ENCODE results near the gene GLP2R.
"Not testable (repeated sequence)": the region's sequence is repeated elsewhere in the genome, so short reads cannot be mapped to it uniquely, and the experiment has no call there.

The GLP2R gene

DNA sequence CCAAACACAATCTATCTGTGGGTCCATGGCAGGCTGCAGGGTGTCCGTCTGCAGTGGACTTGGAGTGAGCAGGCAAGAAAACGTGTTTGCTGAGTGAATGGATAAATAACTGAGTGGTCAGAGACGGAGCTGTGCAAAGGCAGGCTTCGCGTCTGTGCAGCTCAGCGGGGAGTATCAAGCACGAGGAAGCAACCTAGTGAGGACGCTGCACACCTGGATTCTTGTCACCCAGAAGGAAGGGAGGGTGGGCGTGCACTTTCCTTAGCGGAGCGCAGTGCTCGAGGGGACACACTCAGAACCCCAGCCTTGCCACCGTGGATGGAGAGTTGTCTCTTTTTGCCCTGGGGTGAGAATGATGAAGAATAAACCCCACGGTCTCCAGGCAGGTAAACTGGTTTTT is 80.9 kb downstream of the GLP2R start:
- no peak overlapping the region for H3K4me3 ChIP-seq (ENCODE audit: low read length)
- no peak for TF ChIP-seq ZNF274 (IDR thresholded peaks at IDR 0.05; ENCODE audit: low read depth, low read length)

DNA sequence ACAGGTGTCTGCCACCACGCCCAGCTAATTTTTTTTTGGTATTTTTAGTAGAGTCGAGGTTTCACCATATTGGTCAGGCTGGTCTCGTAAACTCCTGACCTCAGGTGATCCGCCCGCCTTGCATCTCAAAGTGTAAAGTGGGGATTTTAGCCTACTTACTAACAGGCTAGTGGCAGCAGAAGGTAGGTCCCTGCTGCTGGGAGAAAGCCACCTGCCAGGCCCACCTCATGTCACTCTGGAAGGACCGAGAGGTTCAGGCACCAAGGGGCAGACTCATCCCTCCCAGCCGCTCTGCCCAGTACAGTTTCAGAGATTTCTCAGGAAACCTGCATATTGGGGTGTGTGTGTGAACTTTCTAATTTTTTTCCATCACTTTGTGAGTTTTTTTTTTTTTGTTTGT is 81.4 kb downstream of the GLP2R start:
- no peak for TF ChIP-seq ZNF274 (IDR thresholded peaks at IDR 0.05; ENCODE audit: low read depth, low read length)
- no peak overlapping the region for H3K4me3 ChIP-seq (ENCODE audit: low read length)

DNA sequence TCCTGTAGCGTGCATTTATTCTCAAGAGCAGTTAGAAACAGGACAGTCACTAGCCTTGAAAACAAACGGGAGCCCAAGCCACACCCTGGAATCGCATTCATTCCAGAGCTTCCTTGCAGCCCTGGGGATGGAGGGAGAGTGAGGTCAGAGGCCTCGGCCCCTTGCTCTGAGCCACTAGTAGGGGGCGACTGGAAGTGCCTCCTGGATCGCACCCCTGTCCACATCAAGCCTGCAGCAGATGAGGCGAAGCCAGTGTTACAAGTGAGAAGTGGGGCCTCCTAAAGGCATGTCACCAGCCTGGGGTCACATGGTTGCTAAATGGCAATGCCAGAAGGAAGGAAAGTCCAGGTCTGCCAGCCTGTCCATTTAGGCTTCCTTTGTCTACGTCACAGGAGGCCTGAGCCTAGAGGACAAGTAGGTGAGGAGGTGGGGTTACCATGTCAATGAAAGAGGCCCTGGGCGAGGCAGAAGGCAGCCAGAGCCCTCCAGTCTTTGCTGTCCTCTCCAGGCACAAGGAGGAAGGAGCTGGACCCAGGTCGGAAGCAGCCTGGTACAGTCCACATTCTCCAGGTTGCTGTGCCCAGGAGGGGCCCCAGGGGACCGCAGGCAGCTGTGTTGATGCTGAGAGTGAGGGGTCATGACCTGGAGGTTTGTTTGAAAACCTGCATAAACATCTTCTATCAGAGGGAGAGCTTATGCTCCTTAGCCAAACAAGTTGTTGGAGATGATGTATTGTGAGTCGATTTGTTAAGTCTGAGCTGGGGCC is 82.3 kb downstream of the GLP2R start:
- no peak for TF ChIP-seq ZNF274 (IDR thresholded peaks at IDR 0.05; ENCODE audit: low read depth, low read length)
- no peak overlapping the region for H3K4me3 ChIP-seq (ENCODE audit: low read length)

DNA sequence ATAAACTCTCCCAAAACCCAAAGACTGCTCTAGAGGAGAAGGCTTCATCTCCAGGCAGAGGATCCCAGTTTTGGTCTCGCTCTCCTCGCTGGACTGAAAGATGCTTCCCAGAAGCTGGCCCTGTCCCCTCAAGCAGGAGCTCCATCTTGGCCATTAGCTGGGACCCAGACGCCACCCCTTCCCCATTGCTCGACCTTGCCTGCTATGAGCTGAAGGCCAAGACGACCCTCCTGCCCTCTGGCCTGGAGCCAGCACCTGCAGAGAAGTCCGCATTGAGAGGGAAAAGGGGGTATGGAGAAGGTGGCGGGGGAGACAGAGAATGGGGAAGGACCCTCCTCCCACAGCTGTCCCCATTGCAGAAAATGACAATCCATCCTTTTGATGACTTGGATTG is 82.9 kb downstream of the GLP2R start:
- TF ChIP-seq ZNF274 (IDR thresholded peaks at IDR 0.05; ENCODE audit: low read depth, low read length) = no peak
- no peak overlapping the region for H3K4me3 ChIP-seq (ENCODE audit: low read length)

- TF ChIP-seq ZNF274 (IDR thresholded peaks at IDR 0.05; ENCODE audit: low read depth, low read length) = no peak
- no peak overlapping the region for H3K4me3 ChIP-seq (ENCODE audit: low read length)
Observed at GRCh38 chr17:9911089-9911488, 85.4 kb downstream of the GLP2R start.

GRCh38 chr17:9912121-9913099 is 86.7 kb downstream of the GLP2R start:
- no peak for TF ChIP-seq ZNF274 (IDR thresholded peaks at IDR 0.05; ENCODE audit: low read depth, low read length)
- no peak overlapping the region for H3K4me3 ChIP-seq (ENCODE audit: low read length)

- no peak overlapping the region for H3K4me3 ChIP-seq (ENCODE audit: low read length)
- no peak for TF ChIP-seq ZNF274 (IDR thresholded peaks at IDR 0.05; ENCODE audit: low read depth, low read length)
Observed at GRCh38 chr17:9913476-9913875, 87.8 kb downstream of the GLP2R start.

DNA sequence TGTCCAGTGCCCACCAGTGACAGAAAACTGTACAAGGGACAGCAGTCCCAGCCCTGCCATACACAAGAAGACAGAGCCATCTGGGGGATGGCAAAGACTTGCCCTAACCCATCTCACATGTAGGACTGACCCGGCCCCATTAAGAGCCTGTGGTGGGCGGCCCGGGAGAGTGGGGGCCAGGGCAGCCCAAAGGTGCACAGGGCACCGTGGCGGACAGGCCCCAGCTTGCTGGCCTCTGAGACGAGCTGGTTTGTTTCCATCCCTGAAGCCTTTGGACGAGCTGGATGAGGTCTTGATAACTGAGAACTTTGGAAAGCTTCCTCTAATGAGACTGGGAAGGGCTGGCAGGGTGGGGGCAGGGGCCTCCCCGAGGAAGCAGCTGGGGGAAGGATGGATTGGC is 90.4 kb downstream of the GLP2R start:
- TF ChIP-seq ZNF274 (IDR thresholded peaks at IDR 0.05; ENCODE audit: low read depth, low read length) = no peak
- no peak overlapping the region for H3K4me3 ChIP-seq (ENCODE audit: low read length)

DNA sequence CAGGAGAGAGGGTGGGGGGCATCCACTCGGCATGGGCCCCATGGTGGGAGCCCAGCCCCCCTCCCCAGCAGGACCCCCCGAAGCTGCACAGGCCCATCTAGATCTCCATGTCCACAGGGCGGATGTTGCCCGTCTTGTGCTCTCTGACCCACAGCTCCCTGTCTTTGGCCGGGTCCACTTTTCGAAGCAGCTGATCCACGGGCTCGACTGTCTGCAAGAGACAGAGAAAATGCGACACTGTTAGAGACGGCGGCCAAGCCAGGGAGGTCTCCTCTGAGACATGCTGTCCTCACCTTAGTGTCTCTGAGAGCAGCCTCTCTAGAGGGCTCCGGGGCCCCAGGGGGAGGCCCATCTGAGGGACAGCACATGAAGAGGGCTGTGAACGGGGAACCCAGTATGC is 91.4 kb downstream of the GLP2R start:
- no peak overlapping the region for H3K4me3 ChIP-seq (ENCODE audit: low read length)
- TF ChIP-seq ZNF274 (IDR thresholded peaks at IDR 0.05; ENCODE audit: low read depth, low read length) = no peak

GRCh38 chr17:9917801-9918200 is 92.1 kb downstream of the GLP2R start:
- no peak overlapping the region for H3K4me3 ChIP-seq (ENCODE audit: low read length)
- TF ChIP-seq ZNF274 (IDR thresholded peaks at IDR 0.05; ENCODE audit: low read depth, low read length) = no peak

GRCh38 chr17:9918352-9918751 is 92.6 kb downstream of the GLP2R start:
- TF ChIP-seq ZNF274 (IDR thresholded peaks at IDR 0.05; ENCODE audit: low read depth, low read length) = no peak
- no peak overlapping the region for H3K4me3 ChIP-seq (ENCODE audit: low read length)

DNA sequence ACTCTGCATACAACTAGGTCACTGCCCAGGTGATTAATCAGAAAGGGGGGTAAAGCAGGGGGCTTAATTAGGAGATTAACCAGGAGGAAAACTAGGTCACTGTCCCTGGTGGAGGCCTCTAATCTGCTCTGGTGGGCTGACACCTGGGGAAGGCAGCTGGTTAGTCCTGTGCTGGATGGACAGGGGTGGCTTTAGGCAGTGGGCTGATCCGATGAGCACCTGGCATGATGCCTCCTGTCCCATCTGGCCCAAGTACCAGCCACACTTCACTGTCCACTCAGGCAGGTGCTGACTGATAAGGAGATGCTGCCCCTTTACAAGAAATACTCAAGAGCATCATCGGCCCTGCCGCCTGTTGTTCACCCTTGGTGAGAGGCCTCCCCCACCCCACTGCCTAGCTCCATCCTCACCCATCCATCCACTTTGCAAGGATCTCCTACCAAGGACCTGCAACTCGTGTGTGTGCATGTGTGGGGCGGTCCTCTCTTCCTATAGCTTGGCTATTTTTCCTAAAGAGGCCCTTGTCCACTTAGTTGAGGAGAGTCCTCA is 93.2 kb downstream of the GLP2R start:
- no peak for TF ChIP-seq ZNF274 (IDR thresholded peaks at IDR 0.05; ENCODE audit: low read depth, low read length)

GRCh38 chr17:9921216-9921615 is 95.5 kb downstream of the GLP2R start:
- H3K4me3 ChIP-seq (ENCODE audit: low read length) = not testable (repeated sequence)

More for the DNA sequence above, 93.2 kb downstream of the GLP2R start:
- H3K4me3 ChIP-seq (ENCODE audit: low read length) = no peak overlapping the region

GRCh38 chr17:9922012-9922848 is 96.5 kb downstream of the GLP2R start:
- H3K4me3 ChIP-seq (ENCODE audit: low read length) = no peak overlapping the region
- no peak for TF ChIP-seq ZNF274 (IDR thresholded peaks at IDR 0.05; ENCODE audit: low read depth, low read length)
